Mesothelial cell of epicardium (in vitro differentiated cells): Measurements from ENCODE around the gene KIAA0319L. TPM values are rescaled to one million over a fixed set of nuclear protein-coding genes. Genes with fewer than 3 reads are reported as not detected.

Experiments used
- DNase-seq, 2 experiments: peaks; one replicate each; pipeline ENCODE4 v3.0.0; 2021; ENCODE audit warnings: low spot score in 2 of 2; ENCODE audit not compliant: unreplicated experiment in 2 of 2
- H3K27ac Mint-ChIP-seq: 2 replicates; pipeline ENCODE4 v1.8.0; 2021; ENCODE audit warnings: mixed read lengths
- H3K27me3 Mint-ChIP-seq: 2 replicates; pipeline ENCODE4 v1.8.0; 2021; ENCODE audit warnings: low read depth, mixed read lengths
- H3K36me3 Mint-ChIP-seq: 2 replicates; pipeline ENCODE4 v1.8.0; 2021; ENCODE audit warnings: mixed read lengths
- H3K4me1 Mint-ChIP-seq: 2 replicates; pipeline ENCODE4 v1.8.0; 2021; ENCODE audit warnings: mixed read lengths
- H3K4me3 Mint-ChIP-seq: 2 replicates; pipeline ENCODE4 v1.8.0; 2021; ENCODE audit warnings: mild to moderate bottlenecking, moderate library complexity, mixed read lengths
- H3K9me3 Mint-ChIP-seq: 2 replicates; pipeline ENCODE4 v1.8.0; 2021; ENCODE audit warnings: mixed read lengths
- CTCF ChIP-seq: fragments of 200-600 bp; sonication (generic); IDR thresholded peaks from one replicate; pipeline ENCODE4 v1.5.0; 2021; ENCODE audit warnings: antibody characterized with exemption; ENCODE audit not compliant: unreplicated experiment
- total RNA-seq: library from RNA; stranded (reverse); gene quantifications from 3 replicates; pipeline ENCODE4 v1.2.1, GENCODE V29; 2021

KIAA0319L gene
- 64.9 to 73.8 TPM (median 72.5 TPM) in 3 replicates for total RNA-seq

GRCh38 chr1:35557118-35557610 is at the start of gene KIAA0319L:
TSS of gene KIAA0319L (minus strand) at chr1:35557403. CDS start at chr1:35554491, 2,912 bp downstream.
- Mint-ChIP-seq H3K27me3 (no peaks in the 10 kb centered on the region), H3K4me3 (peak within 1 kb of the TSS; percentile 95), H3K36me3 (no peaks in the 10 kb centered on the region), H3K27ac (peak within 1 kb of the TSS; percentile 95), H3K9me3 (no peaks in the 10 kb centered on the region), H3K4me1 (peaks cover 39% of the 10 kb centered on the region)
- DNase-seq = no peak
- no peak for TF ChIP-seq CTCF

GRCh38 chr1:35605867-35606182 is 48.6 kb upstream of the KIAA0319L start:
- H3K36me3 Mint-ChIP-seq = peaks cover 43% of the 10 kb centered on the region
- DNase-seq = no peak

GRCh38 chr1:35605071-35605866 is 48.1 kb upstream of the KIAA0319L start:
- Mint-ChIP-seq H3K4me3 (no peak overlapping the region), H3K27ac (peak overlapping the region; percentile 89), H3K36me3 (peaks cover 46% of the 10 kb centered on the region), H3K4me1 (peaks cover 16% of the 10 kb centered on the region), H3K9me3 (peaks cover 19% of the 10 kb centered on the region), H3K27me3 (no peaks in the 10 kb centered on the region)
- TF ChIP-seq CTCF = no peak
- no peak for DNase-seq

More at GRCh38 chr1:35605867-35606182, 48.6 kb upstream of the KIAA0319L start:
- no peak for TF ChIP-seq CTCF
- Mint-ChIP-seq H3K4me1 (peaks cover 16% of the 10 kb centered on the region), H3K27ac (peak overlapping the region; percentile 89), H3K4me3 (no peak overlapping the region), H3K9me3 (peaks cover 19% of the 10 kb centered on the region), H3K27me3 (no peaks in the 10 kb centered on the region)

- H3K4me3 Mint-ChIP-seq = no peak overlapping the region
- H3K4me1 Mint-ChIP-seq = peaks cover 20% of the 10 kb centered on the region
- no peak for DNase-seq
- peaks cover 45% of the 10 kb centered on the region for H3K36me3 Mint-ChIP-seq
- no peak for TF ChIP-seq CTCF
- H3K27me3 Mint-ChIP-seq = no peaks in the 10 kb centered on the region
- peaks cover 19% of the 10 kb centered on the region for H3K9me3 Mint-ChIP-seq
- H3K27ac Mint-ChIP-seq = peak overlapping the region; percentile 35
Measured at GRCh38 chr1:35603941-35604340, 46.7 kb upstream of the KIAA0319L start.

- Mint-ChIP-seq H3K27ac (no peak overlapping the region), H3K9me3 (peaks cover 19% of the 10 kb centered on the region), H3K36me3 (peaks cover 43% of the 10 kb centered on the region)
Measured at GRCh38 chr1:35603468-35603867, 46.3 kb upstream of the KIAA0319L start.

More at GRCh38 chr1:35603468-35603867, 46.3 kb upstream of the KIAA0319L start:
- TF ChIP-seq CTCF = no peak
- no peak for DNase-seq
- H3K27me3 Mint-ChIP-seq = no peaks in the 10 kb centered on the region
- H3K4me1 Mint-ChIP-seq = peaks cover 20% of the 10 kb centered on the region
- H3K4me3 Mint-ChIP-seq = no peak overlapping the region
